Measurements from ENCODE around the gene HDGF. TPM values are rescaled to one million over a fixed set of nuclear protein-coding genes. Genes with fewer than 3 reads are reported as not detected.

Gene HDGF
- total and polyA plus RNA-seq, 2 experiments from 2014 or later: 153 to 192 TPM

GRCh38 chr1:156711011-156711817, 40.3 kb downstream of the HDGF start:
- H4K20me1 ChIP-seq (ENCODE audit: insufficient read depth, poor library complexity, severe bottlenecking): no peaks in the 10 kb centered on the region
- 39% methylated on average over 6 of the region's 9 CpGs for WGBS (ENCODE audit: low lambda C conversion rate, missing lambda C conversion rate)

GRCh38 chr1:156709757-156710489, 41.6 kb downstream of the HDGF start:
- H3K9me2 ChIP-seq (replicated peaks; ENCODE audit: insufficient read depth): no peaks in the 10 kb centered on the region
- WGBS (ENCODE audit: low lambda C conversion rate, missing lambda C conversion rate): 66% methylated on average over 11 of the region's 11 CpGs
- TF ChIP-seq EZH2 (IDR thresholded peaks at IDR 0.05; ENCODE audit: borderline replicate concordance) (no peak), CTCF (IDR thresholded peaks at IDR 0.05; ENCODE audit: poor library complexity) (no peak), EZH2phosphoT487 (IDR thresholded peaks at IDR 0.05; ENCODE audit: low read depth, severe bottlenecking, unreplicated experiment) (no peak)
- peak overlapping the region; percentile 92 for H3K4me2 ChIP-seq
- no peaks in the 10 kb centered on the region for H3K9me3 ChIP-seq (ENCODE audit: low read depth)
- H3K79me2 ChIP-seq: peaks cover 3% of the 10 kb centered on the region
- no peaks in the 10 kb centered on the region for H3K36me3 ChIP-seq (replicated peaks; ENCODE audit: insufficient read depth, low read depth)
- peaks cover 76% of the 10 kb centered on the region for H3K4me1 ChIP-seq (ENCODE audit: insufficient read depth)
- no peaks in the 10 kb centered on the region for H4K20me1 ChIP-seq (ENCODE audit: insufficient read depth, poor library complexity, severe bottlenecking)
- H3K4me3 ChIP-seq: no peak overlapping the region
- peak; percentile 59 for DNase-seq (ENCODE audit: low spot score)
- H3K27ac ChIP-seq: peak overlapping the region; percentile 97
- no peaks in the 10 kb centered on the region for H3K27me3 ChIP-seq
- H2AFZ ChIP-seq: no peak overlapping the region

More at GRCh38 chr1:156711011-156711817, 40.3 kb downstream of the HDGF start:
- Histone ChIP-seq H3K9me3 (ENCODE audit: low read depth) (no peaks in the 10 kb centered on the region), H3K27me3 (no peaks in the 10 kb centered on the region), H3K27ac (peak overlapping the region; percentile 88), H3K4me3 (no peak overlapping the region), H2AFZ (no peak overlapping the region), H3K4me1 (ENCODE audit: insufficient read depth) (peaks cover 63% of the 10 kb centered on the region), H3K4me2 (peak overlapping the region; percentile 49), H3K9me2 (replicated peaks; ENCODE audit: insufficient read depth) (no peaks in the 10 kb centered on the region), H3K79me2 (no peaks in the 10 kb centered on the region), H3K36me3 (replicated peaks; ENCODE audit: insufficient read depth, low read depth) (no peaks in the 10 kb centered on the region)
- no peak for DNase-seq (ENCODE audit: low spot score)
- TF ChIP-seq CTCF (IDR thresholded peaks at IDR 0.05; ENCODE audit: poor library complexity): no peak
- TF ChIP-seq EZH2phosphoT487 (IDR thresholded peaks at IDR 0.05; ENCODE audit: low read depth, severe bottlenecking, unreplicated experiment): no peak
- no peak for TF ChIP-seq EZH2 (IDR thresholded peaks at IDR 0.05; ENCODE audit: borderline replicate concordance)

GRCh38 chr1:156709031-156709430, 42.4 kb downstream of the HDGF start:
- Histone ChIP-seq H3K79me2 (peaks cover 11% of the 10 kb centered on the region), H3K4me2 (peak overlapping the region; percentile 92), H3K27ac (peak overlapping the region; percentile 97), H3K4me3 (no peak overlapping the region), H4K20me1 (ENCODE audit: insufficient read depth, poor library complexity, severe bottlenecking) (no peaks in the 10 kb centered on the region), H3K27me3 (no peaks in the 10 kb centered on the region), H3K36me3 (replicated peaks; ENCODE audit: insufficient read depth, low read depth) (no peaks in the 10 kb centered on the region), H3K4me1 (ENCODE audit: insufficient read depth) (peaks cover 85% of the 10 kb centered on the region), H3K9me3 (ENCODE audit: low read depth) (no peaks in the 10 kb centered on the region), H3K9me2 (replicated peaks; ENCODE audit: insufficient read depth) (no peaks in the 10 kb centered on the region), H2AFZ (no peak overlapping the region)
- WGBS (ENCODE audit: low lambda C conversion rate, missing lambda C conversion rate): 57% methylated on average over 4 of the region's 4 CpGs
- DNase-seq (ENCODE audit: low spot score): no peak
- TF ChIP-seq EZH2phosphoT487 (IDR thresholded peaks at IDR 0.05; ENCODE audit: low read depth, severe bottlenecking, unreplicated experiment) (no peak), CTCF (IDR thresholded peaks at IDR 0.05; ENCODE audit: poor library complexity) (no peak)

Data from hepatocyte (in vitro differentiated cells).